Keratinocyte (primary cell): ENCODE data around the gene OLFML1. TPM values are rescaled to one million over a fixed set of nuclear protein-coding genes. Genes with fewer than 3 reads are reported as not detected.

Source experiments
- DNase-seq: peaks from one replicate; pipeline ENCODE4 v3.0.0-alpha.2; 2011; ENCODE audit warnings: low read depth, missing footprints, low spot score
- FAIRE-seq: peaks from 2 replicates; lab custom pipeline; 2011; peaks lifted over from hg19 to GRCh38; lab: Jason Lieb, UNC
- H2AFZ ChIP-seq: 2 replicates; pipeline ENCODE4 v1.6.0; 2012; ENCODE audit warnings: low read length, control low read depth, inconsistent platforms; ENCODE audit not compliant: control insufficient read depth
- H3K27ac ChIP-seq: 2 replicates; pipeline ENCODE4 v1.5.1; 2011; ENCODE audit warnings: low read length; ENCODE audit not compliant: control insufficient read depth, insufficient read depth
- H3K27me3 ChIP-seq: 3 replicates; pipeline ENCODE4 v1.6.0; 2011; ENCODE audit warnings: low read length; ENCODE audit not compliant: control insufficient read depth, insufficient read depth; ENCODE audit errors: extremely low read depth
- H3K36me3 ChIP-seq, 2 experiments: 2 replicates in 1 of 2; 3 replicates in 1 of 2; pipeline ENCODE4 v1.5.1; 2011; ENCODE audit warnings: low read length in 2 of 2, mild to moderate bottlenecking in 1 of 2; ENCODE audit not compliant: control insufficient read depth in 2 of 2, insufficient read depth in 2 of 2; ENCODE audit errors: extremely low read depth in 1 of 2
- H3K4me1 ChIP-seq: 3 replicates; pipeline ENCODE4 v1.5.1; 2011; ENCODE audit warnings: low read length; ENCODE audit not compliant: control insufficient read depth, insufficient read depth; ENCODE audit errors: extremely low read depth
- H3K4me2 ChIP-seq: 3 replicates; pipeline ENCODE4 v1.6.0; 2011; ENCODE audit warnings: low read depth, low read length; ENCODE audit not compliant: control insufficient read depth, insufficient read depth; ENCODE audit errors: extremely low read depth
- H3K4me3 ChIP-seq, 3 experiments: fragments of 200-600 bp in 1 of 3; sonication (generic) in 1 of 3; 2 replicates in 2 of 3; 3 replicates in 1 of 3; pipeline ENCODE4 v1.5.1; 2011 to 2016; ENCODE audit warnings: low read length in 3 of 3, mild to moderate bottlenecking in 3 of 3, control low read depth in 2 of 3, inconsistent platforms in 1 of 3, low read depth in 1 of 3, mixed read lengths in 1 of 3, mixed run types in 1 of 3, moderate library complexity in 1 of 3; ENCODE audit not compliant: control insufficient read depth in 2 of 3, insufficient read depth in 2 of 3; ENCODE audit errors: extremely low read depth in 1 of 3
- H3K79me2 ChIP-seq: 2 replicates; pipeline ENCODE4 v1.6.0; 2012; ENCODE audit warnings: low read length; ENCODE audit not compliant: control insufficient read depth, insufficient read depth
- H3K9ac ChIP-seq: 3 replicates; pipeline ENCODE4 v1.6.0; 2011; ENCODE audit warnings: low read length; ENCODE audit not compliant: control insufficient read depth, insufficient read depth; ENCODE audit errors: extremely low read depth
- H3K9me1 ChIP-seq: 3 replicates; pipeline ENCODE4 v1.6.0; 2011; ENCODE audit warnings: low read length; ENCODE audit not compliant: control insufficient read depth, insufficient read depth; ENCODE audit errors: extremely low read depth
- H3K9me3 ChIP-seq: 2 replicates; pipeline ENCODE4 v1.5.1; 2012; ENCODE audit warnings: low read depth, low read length; ENCODE audit not compliant: control insufficient read depth
- H4K20me1 ChIP-seq: 3 replicates; pipeline ENCODE4 v1.6.0; 2011; ENCODE audit warnings: low read length; ENCODE audit not compliant: control insufficient read depth, insufficient read depth; ENCODE audit errors: extremely low read depth
- EZH2 ChIP-seq: IDR thresholded peaks from one replicate; pipeline ENCODE4 v1.6.1; 2012; ENCODE audit warnings: inconsistent platforms, mild to moderate bottlenecking, low read length, moderate library complexity
- dilution Hi-C: fragments of 300-500 bp; cut with MboI; formaldehyde crosslinking; loops from one replicate; pipeline ENCODE4 v1.7.0; 2020; ENCODE audit warnings: low sequenced_read_pairs; ENCODE audit not compliant: extremely low pct_ligation_motif_present
- polyA plus RNA-seq, 5 experiments: library from polyadenylated mRNA; depleted of rRNA in 3 of 5; stranded (reverse) in 3 of 5; stranded (forward) in 1 of 5; unstranded in 1 of 5; fragments of >200 nt; gene quantifications; 1 replicate in 1 of 5; 2 replicates in 3 of 5; 3 replicates in 1 of 5; pipeline versions ENCODE4 v1.2.1 to v1.2.3, GENCODE V29; 2011 to 2012; ENCODE audit warnings: missing spikeins in 2 of 5, low read depth in 1 of 5, low replicate concordance in 1 of 5
- TF ChIP-seq, protein P1 (sequence below), 3 experiments: IDR thresholded peaks in 1 of 3; conservative IDR thresholded peaks in 1 of 3; optimal IDR thresholded peaks in 1 of 3; 2 replicates in 2 of 3; 3 replicates in 1 of 3; pipeline versions ENCODE3 to v1.5.1; 2011; ENCODE audit warnings: low read length in 3 of 3, mild to moderate bottlenecking in 3 of 3, moderate library complexity in 2 of 3, control low read depth in 1 of 3, inconsistent platforms in 1 of 3; ENCODE audit not compliant: insufficient read depth in 2 of 3; ENCODE audit errors: extremely low read depth in 1 of 3

Gene OLFML1
- polyA plus RNA-seq, 1 donor (not counting 4 experiments of a cell fraction or from before 2014, with no cell fraction given): not detected

DNA sequence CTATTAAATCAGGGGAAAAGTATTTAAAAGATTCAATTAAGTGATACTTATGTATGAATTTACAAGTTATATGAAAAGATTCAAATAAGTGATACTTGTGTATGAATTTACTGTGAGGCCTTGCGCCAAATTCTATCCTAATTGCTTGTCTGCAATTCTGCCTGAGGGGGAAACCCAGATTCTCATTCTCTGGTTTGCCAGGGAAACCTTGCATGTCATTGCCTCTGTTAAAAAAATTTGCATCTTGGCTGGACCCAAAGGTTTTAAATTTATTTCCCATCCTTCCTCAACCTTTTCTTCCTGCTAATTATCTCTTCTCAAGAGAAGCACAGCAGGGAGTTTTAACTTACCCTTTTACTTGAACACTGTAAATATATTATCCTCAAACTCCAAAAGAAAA, 13.8 kb downstream of the OLFML1 start:
- no peaks in the 10 kb centered on the region for H3K4me1 ChIP-seq
- no peaks in the 10 kb centered on the region for H3K79me2 ChIP-seq
- DNase-seq: no peak
- H3K27ac ChIP-seq: no peak overlapping the region
- TF ChIP-seq, protein P1, sequence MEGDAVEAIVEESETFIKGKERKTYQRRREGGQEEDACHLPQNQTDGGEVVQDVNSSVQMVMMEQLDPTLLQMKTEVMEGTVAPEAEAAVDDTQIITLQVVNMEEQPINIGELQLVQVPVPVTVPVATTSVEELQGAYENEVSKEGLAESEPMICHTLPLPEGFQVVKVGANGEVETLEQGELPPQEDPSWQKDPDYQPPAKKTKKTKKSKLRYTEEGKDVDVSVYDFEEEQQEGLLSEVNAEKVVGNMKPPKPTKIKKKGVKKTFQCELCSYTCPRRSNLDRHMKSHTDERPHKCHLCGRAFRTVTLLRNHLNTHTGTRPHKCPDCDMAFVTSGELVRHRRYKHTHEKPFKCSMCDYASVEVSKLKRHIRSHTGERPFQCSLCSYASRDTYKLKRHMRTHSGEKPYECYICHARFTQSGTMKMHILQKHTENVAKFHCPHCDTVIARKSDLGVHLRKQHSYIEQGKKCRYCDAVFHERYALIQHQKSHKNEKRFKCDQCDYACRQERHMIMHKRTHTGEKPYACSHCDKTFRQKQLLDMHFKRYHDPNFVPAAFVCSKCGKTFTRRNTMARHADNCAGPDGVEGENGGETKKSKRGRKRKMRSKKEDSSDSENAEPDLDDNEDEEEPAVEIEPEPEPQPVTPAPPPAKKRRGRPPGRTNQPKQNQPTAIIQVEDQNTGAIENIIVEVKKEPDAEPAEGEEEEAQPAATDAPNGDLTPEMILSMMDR (optimal IDR thresholded peaks at IDR 0.05 in 1 of 3, IDR thresholded peaks at IDR 0.05 in 1 of 3, conservative IDR thresholded peaks at IDR 0.05 in 1 of 3; ENCODE audit: extremely low read depth in 1 of 3, insufficient read depth in 2 of 3, low read length in 3 of 3): no peak
- no peak overlapping the region for H2AFZ ChIP-seq
- FAIRE-seq: no peak
- no peak overlapping the region for H3K4me2 ChIP-seq
- H4K20me1 ChIP-seq: no peaks in the 10 kb centered on the region
- H3K9ac ChIP-seq: no peak overlapping the region
- no peaks in the 10 kb centered on the region for H3K27me3 ChIP-seq
- H3K9me3 ChIP-seq: no peaks in the 10 kb centered on the region
- H3K4me3 ChIP-seq: no peak overlapping the region
- dilution Hi-C loops: no loop called here
- peaks cover 0 to under 1% of the 10 kb centered on the region in 2 experiments for H3K36me3 ChIP-seq
- no peaks in the 10 kb centered on the region for H3K9me1 ChIP-seq

DNA sequence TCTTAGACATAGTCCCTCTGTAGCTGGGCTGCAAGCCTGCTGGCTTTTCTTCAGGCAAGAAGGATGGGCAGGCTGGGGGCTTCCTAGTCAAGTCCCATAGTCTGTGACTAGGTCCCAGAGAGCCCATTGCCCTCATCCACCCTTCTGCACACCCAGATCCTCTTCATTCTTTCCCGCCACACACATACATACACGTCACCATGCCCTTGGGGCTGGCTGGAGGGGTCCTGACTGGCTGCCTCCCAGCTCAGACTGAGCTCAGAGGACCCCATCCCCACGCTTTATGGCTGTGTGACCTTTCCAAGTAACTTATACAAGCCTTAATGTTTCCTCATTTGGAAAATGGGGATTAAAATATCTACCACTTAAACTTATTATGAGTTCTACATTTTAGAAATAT, 14.9 kb downstream of the OLFML1 start:
- no peak for FAIRE-seq

More for the DNA sequence above, 14.9 kb downstream of the OLFML1 start:
- TF ChIP-seq, protein P1 (optimal IDR thresholded peaks at IDR 0.05 in 1 of 3, IDR thresholded peaks at IDR 0.05 in 1 of 3, conservative IDR thresholded peaks at IDR 0.05 in 1 of 3; ENCODE audit: extremely low read depth in 1 of 3, insufficient read depth in 2 of 3, low read length in 3 of 3): no peak
- no peak for TF ChIP-seq EZH2
- Histone ChIP-seq H2AFZ (no peak overlapping the region), H3K27me3 (no peaks in the 10 kb centered on the region), H3K9me1 (no peaks in the 10 kb centered on the region), H3K4me2 (no peak overlapping the region), H3K79me2 (no peaks in the 10 kb centered on the region), H4K20me1 (no peaks in the 10 kb centered on the region), H3K9me3 (no peaks in the 10 kb centered on the region), H3K4me3 (no peak overlapping the region), H3K27ac (no peak overlapping the region), H3K9ac (no peak overlapping the region), H3K36me3 (peaks cover 0 to 1% of the 10 kb centered on the region in 2 experiments), H3K4me1 (no peaks in the 10 kb centered on the region)
- DNase-seq: no peak
- dilution Hi-C loops: no loop called here
